HepG2 (cell line): ENCODE measurements around the gene GNAI2. TPM values are rescaled to one million over a fixed set of nuclear protein-coding genes. Genes with fewer than 3 reads are reported as not detected.
A peak's percentile ranks its signal among the peaks of the same experiment; 100 is the strongest.

Experiments used
- ATAC-seq: fragments of 200-7000 bp; cut with Tn5 transposase; 3 replicates; pipeline ENCODE4 v1.9.1; 2020; ENCODE audit warnings: mild to moderate bottlenecking, moderate library complexity
- BruUV-seq: library from RNA; stranded (reverse); fragments of 400-500 nt; replicated peaks from 2 replicates; lab custom pipeline; 2021; lab: Mats Ljungman, UMichigan
- CTCF ChIA-PET: fragments of 300-600 bp; formaldehyde crosslinking; extraction: SDS; loops from one replicate; lab custom pipeline; 2021; ENCODE audit warnings: low total read pairs, inconsistent platforms, low intra/inter-chr PET ratio; lab: Yijun Ruan, JAX
- POLR2A ChIA-PET: fragments of 350-600 bp; sonication (Branson Sonifier 250); formaldehyde crosslinking; loops from one replicate; lab custom pipeline; 2020; ENCODE audit warnings: antibody characterized with exemption, inconsistent platforms; lab: Yijun Ruan, JAX
- DNase-seq: peaks from one replicate; pipeline ENCODE4 v3.0.0-alpha.2; 2015; ENCODE audit warnings: low spot score
- FAIRE-seq: peaks from 3 replicates; lab custom pipeline; 2011; peaks lifted over from hg19 to GRCh38; lab: Jason Lieb, UNC
- H2AFZ ChIP-seq: one replicate; pipeline ENCODE4 v1.6.1; 2011; ENCODE audit warnings: low read length, inconsistent platforms
- H3K27ac ChIP-seq: fragments of 300-600 bp; 3 replicates; pipeline ENCODE4 v1.8.0; 2011; ENCODE audit warnings: mixed run types, mild to moderate bottlenecking, mixed read lengths, low read length, inconsistent platforms; ENCODE audit not compliant: insufficient read depth; ENCODE audit errors: extremely low read length
- H3K27me3 ChIP-seq, 2 experiments: fragments of 200-600 bp in 1 of 2; 2 replicates in 1 of 2; 3 replicates in 1 of 2; pipeline versions ENCODE4 v1.6.0 to v1.8.0; 2011; ENCODE audit warnings: low read length in 2 of 2, mild to moderate bottlenecking in 2 of 2, moderate library complexity in 2 of 2, inconsistent platforms in 1 of 2; ENCODE audit not compliant: insufficient read depth in 2 of 2, control insufficient read depth in 1 of 2
- H3K36me3 ChIP-seq, 2 experiments: fragments of 200-600 bp in 1 of 2; replicated peaks in 1 of 2; 2 replicates in 1 of 2; 3 replicates in 1 of 2; pipeline versions ENCODE4 v1.5.1 to v1.8.0; 2011; ENCODE audit warnings: low read length in 2 of 2, inconsistent platforms in 1 of 2; ENCODE audit not compliant: insufficient read depth in 2 of 2, control insufficient read depth in 1 of 2
- H3K4me1 ChIP-seq: 2 replicates; pipeline ENCODE4 v1.5.1; 2012; ENCODE audit warnings: low read length, inconsistent platforms; ENCODE audit not compliant: insufficient read depth
- H3K4me2 ChIP-seq: 2 replicates; pipeline ENCODE4 v1.6.0; 2011; ENCODE audit warnings: low read depth, low read length, inconsistent platforms
- H3K4me3 ChIP-seq, 3 experiments: fragments of 200-600 bp in 1 of 3; sonication (generic), shearing (Covaris generic) in 1 of 3; replicated peaks in 1 of 3; 2 replicates each; pipeline ENCODE4 v1.5.1; 2011 to 2016; ENCODE audit warnings: low read length in 3 of 3, inconsistent platforms in 2 of 3, low read depth in 2 of 3, mild to moderate bottlenecking in 2 of 3, control low read depth in 1 of 3, mixed read lengths in 1 of 3; ENCODE audit not compliant: insufficient read depth in 1 of 3
- H3K79me2 ChIP-seq: one replicate; pipeline ENCODE4 v1.6.1; 2011; ENCODE audit warnings: low read length, inconsistent platforms; ENCODE audit not compliant: insufficient read depth
- H3K9ac ChIP-seq: 2 replicates; pipeline ENCODE4 v1.6.0; 2011; ENCODE audit warnings: mild to moderate bottlenecking, low read depth, low read length, inconsistent platforms; ENCODE audit not compliant: insufficient read depth
- H3K9me3 ChIP-seq: 2 replicates; pipeline ENCODE4 v1.5.1; 2012; ENCODE audit warnings: mild to moderate bottlenecking, low read length
- H4K20me1 ChIP-seq: 2 replicates; pipeline ENCODE4 v1.6.0; 2011; ENCODE audit warnings: inconsistent platforms, mild to moderate bottlenecking, low read length, moderate library complexity; ENCODE audit not compliant: insufficient read depth
- EHMT2 ChIP-seq: fragments of 200-600 bp; sonication (generic); IDR thresholded peaks from 2 replicates; pipeline ENCODE4 v1.7.0; 2017; ENCODE audit warnings: antibody characterized with exemption, low read depth, low read length, borderline replicate concordance
- FOXM1 ChIP-seq: sonication (generic); formaldehyde crosslinking; IDR thresholded peaks from 2 replicates; pipeline ENCODE4 v1.5.0; 2020; ENCODE audit warnings: missing genetic modification reagents
- GZF1 ChIP-seq: sonication (generic); formaldehyde crosslinking; IDR thresholded peaks from 2 replicates; pipeline ENCODE4 v1.5.1; 2020; ENCODE audit warnings: mild to moderate bottlenecking, missing genetic modification reagents
- NFYB ChIP-seq: sonication (generic); formaldehyde crosslinking; IDR thresholded peaks from 2 replicates; pipeline ENCODE4 v1.4.0; 2020; ENCODE audit warnings: missing genetic modification reagents
- PTBP1 ChIP-seq: fragments of 200-400 bp; formaldehyde crosslinking; IDR thresholded peaks from 2 replicates; pipeline ENCODE4 v1.6.1; 2018; ENCODE audit warnings: low read length, low read depth; ENCODE audit not compliant: poor library complexity, severe bottlenecking
- TAF1 ChIP-seq: sonication (generic); formaldehyde crosslinking; IDR thresholded peaks from 2 replicates; pipeline ENCODE4 v1.4.0; 2020; ENCODE audit warnings: missing genetic modification reagents
- TBX3 ChIP-seq: fragments of 450-650 bp; IDR thresholded peaks from 2 replicates; pipeline ENCODE4 v1.6.1; 2017; ENCODE audit warnings: antibody characterized with exemption, mild to moderate bottlenecking, inconsistent platforms, borderline replicate concordance
- ZNF101 ChIP-seq: sonication (generic); formaldehyde crosslinking; IDR thresholded peaks from 2 replicates; pipeline ENCODE4 v1.4.0; 2020; ENCODE audit warnings: mild to moderate bottlenecking, low read depth, missing genetic modification reagents, borderline replicate concordance
- ZNF503 ChIP-seq: sonication (generic); formaldehyde crosslinking; IDR thresholded peaks from 2 replicates; pipeline ENCODE4 v1.4.0; 2020; ENCODE audit warnings: missing genetic modification reagents
- ZNF629 ChIP-seq: sonication (generic); formaldehyde crosslinking; conservative IDR thresholded peaks from 2 replicates; pipeline ENCODE4 v1.5.0; 2020; ENCODE audit warnings: missing genetic modification reagents
- WGBS: methylation state at CpG from one replicate; pipeline ENCODE4 v1.1.6; 2017; ENCODE audit warnings: low lambda C conversion rate; 5-methylcytosine and 5-hydroxymethylcytosine counted together
- in situ Hi-C: cut with HindIII; loops from 2 replicates; pipeline ENCODE4 v1.10.0; 2017; ENCODE audit warnings: low pct_unique_long_range_greater_than_20kb; ENCODE audit not compliant: extremely low pct_ligation_motif_present
- intact Hi-C: fragments of 100-400 bp; cut with micrococcal nuclease; formaldehyde crosslinking; loops from one replicate; pipeline ENCODE4 v1.10.0; 2022; ENCODE audit not compliant: unreplicated experiment
- polyA plus RNA-seq, 8 experiments: library from polyadenylated mRNA; depleted of rRNA in 3 of 8; stranded (reverse) in 7 of 8; unstranded in 1 of 8; fragments of >200 nt; fragmentation: Illumina TruSeq in 4 of 8; extraction: Trizol in 4 of 8; gene quantifications; 2 replicates each; pipeline versions ENCODE4 v1.2.1 to v1.2.3, GENCODE V29; 2011 to 2016; ENCODE audit warnings: low read depth in 4 of 8, missing spikeins in 1 of 8, mixed read lengths in 1 of 8; ENCODE audit not compliant: insufficient read depth in 1 of 8
- total RNA-seq, 5 experiments: library from RNA; depleted of rRNA; stranded (reverse); fragments of >200 nt; fragmentation: Illumina TruSeq; extraction: Trizol; gene quantifications; 2 replicates each; pipeline ENCODE4 v1.2.3, GENCODE V29; 2016; ENCODE audit warnings: low read depth in 1 of 5

The GNAI2 gene
- total and polyA plus RNA-seq, 2 of the 13 experiments (the other 11 are each of a cell fraction or from before 2014, with no cell fraction given), result 51.1 to 66.2 TPM

DNA sequence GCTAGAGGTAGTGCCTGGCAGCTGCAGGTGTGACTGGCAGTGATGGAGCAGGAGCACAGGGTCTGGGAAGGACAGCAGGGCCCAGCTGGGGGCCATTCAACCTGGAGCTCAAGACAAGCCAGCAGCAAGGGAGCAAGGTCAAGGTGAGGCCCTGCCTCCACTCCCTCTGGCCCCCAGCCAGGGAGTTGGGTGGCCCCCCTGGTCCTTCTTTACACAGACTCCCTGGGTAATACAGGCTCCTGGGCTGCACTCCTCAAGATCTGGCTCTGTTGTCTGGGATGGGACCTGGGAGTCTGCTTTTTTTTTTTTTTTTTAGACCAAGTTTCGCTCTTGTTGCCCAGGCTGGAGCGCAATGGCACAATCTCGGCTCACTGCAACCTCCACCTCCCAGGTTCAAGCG lies 14.5 kb downstream of the GNAI2 start:
- Histone ChIP-seq H3K4me3 (no peak overlapping the region), H4K20me1 (no peaks in the 10 kb centered on the region), H3K79me2 (peaks cover 20% of the 10 kb centered on the region), H3K9ac (no peak overlapping the region), H3K27ac (no peak overlapping the region), H3K36me3 (peaks cover 4 to 18% of the 10 kb centered on the region in 2 experiments; a peak in 4 of 5 replicates), H3K27me3 (no peaks in the 10 kb centered on the region), H3K4me1 (peaks cover 23% of the 10 kb centered on the region), H3K4me2 (no peak overlapping the region), H3K9me3 (no peaks in the 10 kb centered on the region), H2AFZ (no peak overlapping the region)
- POLR2A ChIA-PET, result interaction anchor here (1.2 to 3.2 kb wide), 4 partner anchors 9 to 15 kb away, joined by 3 to 12 read pairs (median 5); partner anchors contain the start of gene GNAI2
- intact Hi-C loops (no loop called here), in situ Hi-C loops (no loop called here)
- DNase-seq (no peak), FAIRE-seq (no peak), ATAC-seq (no peak)
- CTCF ChIA-PET, result no interaction called here
- no TSS peak for BruUV-seq
- 95% methylated on average over 4 of the region's 4 CpGs for WGBS
- TF ChIP-seq ZNF503 (no peak), TBX3 (no peak), PTBP1 (no peak), ZNF101 (no peak), TAF1 (CRISPR knock-in tag) (no peak), EHMT2 (no peak), NFYB (no peak)

GRCh38 chr3:50251220-50251619 lies 15.2 kb downstream of the GNAI2 start:
- H3K9me3 ChIP-seq, result no peaks in the 10 kb centered on the region
- H2AFZ ChIP-seq, result no peak overlapping the region
- intact Hi-C loops, result no loop called here
- TF ChIP-seq GZF1 (CRISPR knock-in tag), result no peak
- TF ChIP-seq ZNF629, result peak; percentile 76
- TF ChIP-seq FOXM1 (CRISPR knock-in tag), result no peak
- no peak overlapping the region for H3K4me3 ChIP-seq
- BruUV-seq, result no TSS peak
- 98% methylated on average over 8 of the region's 8 CpGs for WGBS
- H3K36me3 ChIP-seq, result peaks cover 5 to 20% of the 10 kb centered on the region in 2 experiments; a peak in 4 of 5 replicates
- no peaks in the 10 kb centered on the region for H3K27me3 ChIP-seq
- ATAC-seq (no peak), DNase-seq (no peak), FAIRE-seq (no peak)
- peaks cover 16% of the 10 kb centered on the region for H3K4me1 ChIP-seq
- ChIA-PET POLR2A (interaction anchor here (1.2 to 3.2 kb wide), 2 partner anchors 9 to 15 kb away, joined by 7 to 12 read pairs; partner anchors contain the start of gene GNAI2), CTCF (no interaction called here)
- no peaks in the 10 kb centered on the region for H4K20me1 ChIP-seq
- H3K9ac ChIP-seq, result no peak overlapping the region
- no peak overlapping the region for H3K4me2 ChIP-seq
- peaks cover 19% of the 10 kb centered on the region for H3K79me2 ChIP-seq
- no peak overlapping the region for H3K27ac ChIP-seq
- in situ Hi-C loops, result no loop called here
